Endothelial cell of umbilical vein (primary cell): ENCODE results near the gene CPSF4. TPM values are rescaled to one million over a fixed set of nuclear protein-coding genes. Genes with fewer than 3 reads are reported as not detected.

Experiments
- BruUV-seq: library from RNA; stranded (reverse); fragments of 400-500 nt; replicated peaks from 2 replicates; lab custom pipeline; 2021; lab: Mats Ljungman, UMichigan
- CTCF ChIA-PET: fragments of 300-600, 350-600 bp; sonication (Branson Sonifier 250); formaldehyde crosslinking; loops from one replicate; lab custom pipeline; 2021; ENCODE audit warnings: antibody characterized with exemption, inconsistent platforms; lab: Charles Lee
- POLR2A ChIA-PET: fragments of 300-600, 350-600 bp; sonication (Branson Sonifier 250); formaldehyde crosslinking; loops from one replicate; lab custom pipeline; 2021; ENCODE audit warnings: antibody characterized with exemption, inconsistent platforms; lab: Charles Lee
- DNase-seq: peaks from one replicate; pipeline ENCODE4 v3.0.0-alpha.2; 2011; ENCODE audit warnings: low read depth, low spot score
- FAIRE-seq: peaks from 2 replicates; lab custom pipeline; 2011; peaks lifted over from hg19 to GRCh38; lab: Jason Lieb, UNC
- H2AFZ ChIP-seq: 2 replicates; pipeline ENCODE4 v1.6.0; 2012; ENCODE audit warnings: low read depth, low read length, control low read depth, inconsistent platforms
- H3K27ac ChIP-seq: 2 replicates; pipeline ENCODE4 v1.5.1; 2011; ENCODE audit warnings: low read depth, mild to moderate bottlenecking, control low read depth, low read length, moderate library complexity; ENCODE audit not compliant: insufficient read depth
- H3K27me3 ChIP-seq, 2 experiments: 2 replicates each; pipeline versions ENCODE4 v1.6.0 to v1.6.1; 2011; ENCODE audit warnings: low read length in 2 of 2, mixed read lengths in 1 of 2; ENCODE audit not compliant: control insufficient read depth in 2 of 2, insufficient read depth in 2 of 2
- H3K36me3 ChIP-seq, 2 experiments: 2 replicates in 1 of 2; 3 replicates in 1 of 2; pipeline ENCODE4 v1.5.1; 2011; ENCODE audit warnings: low read length in 2 of 2, mild to moderate bottlenecking in 1 of 2, moderate library complexity in 1 of 2; ENCODE audit not compliant: control insufficient read depth in 2 of 2, insufficient read depth in 2 of 2; ENCODE audit errors: extremely low read depth in 1 of 2
- H3K4me1 ChIP-seq: 3 replicates; pipeline ENCODE4 v1.5.1; 2011; ENCODE audit warnings: mild to moderate bottlenecking, low read length; ENCODE audit not compliant: control insufficient read depth, insufficient read depth; ENCODE audit errors: extremely low read depth
- H3K4me2 ChIP-seq: 2 replicates; pipeline ENCODE4 v1.6.1; 2011; ENCODE audit warnings: low read length, control low read depth, mixed read lengths; ENCODE audit not compliant: insufficient read depth
- H3K4me3 ChIP-seq, 3 experiments: fragments of 200-600 bp in 1 of 3; sonication (generic), shearing (Covaris generic) in 1 of 3; replicated peaks in 1 of 3; 2 replicates each; pipeline ENCODE4 v1.5.1; 2011 to 2016; ENCODE audit warnings: control low read depth in 3 of 3, low read length in 3 of 3, mild to moderate bottlenecking in 2 of 3, inconsistent platforms in 1 of 3, low read depth in 1 of 3, moderate library complexity in 1 of 3; ENCODE audit not compliant: insufficient read depth in 1 of 3
- H3K79me2 ChIP-seq: 2 replicates; pipeline ENCODE4 v1.6.0; 2012; ENCODE audit warnings: low read length, inconsistent platforms; ENCODE audit not compliant: control insufficient read depth, insufficient read depth
- H3K9ac ChIP-seq: replicated peaks from 2 replicates; pipeline ENCODE3; 2011; ENCODE audit warnings: low read length, control low read depth; ENCODE audit not compliant: insufficient read depth; ENCODE audit errors: extremely low read depth
- H3K9me1 ChIP-seq: replicated peaks from 3 replicates; pipeline ENCODE4 v1.6.0; 2011; ENCODE audit warnings: mild to moderate bottlenecking, low read length; ENCODE audit not compliant: control insufficient read depth, insufficient read depth; ENCODE audit errors: extremely low read depth
- H3K9me3 ChIP-seq: replicated peaks from 2 replicates; pipeline ENCODE4 v1.5.1; 2012; ENCODE audit warnings: low read length, inconsistent platforms; ENCODE audit not compliant: control insufficient read depth, insufficient read depth
- H4K20me1 ChIP-seq: replicated peaks from 2 replicates; pipeline ENCODE3; 2011; ENCODE audit warnings: mild to moderate bottlenecking, low read length; ENCODE audit not compliant: control insufficient read depth, insufficient read depth; ENCODE audit errors: extremely low read depth
- CTCF ChIP-seq, 2 donors: IDR thresholded peaks; 1 replicate in 1 of 2; 2 replicates in 1 of 2; pipeline ENCODE4 v1.5.1; 2011; ENCODE audit warnings: low read length in 2 of 2, mild to moderate bottlenecking in 2 of 2, moderate library complexity in 2 of 2, control low read depth in 1 of 2, inconsistent platforms in 1 of 2, low read depth in 1 of 2; ENCODE audit not compliant: insufficient read depth in 1 of 2; ENCODE audit errors: extremely low read depth in 1 of 2
- EZH2 ChIP-seq: IDR thresholded peaks from 2 replicates; pipeline ENCODE4 v1.6.1; 2012; ENCODE audit warnings: borderline replicate concordance, low read depth, mild to moderate bottlenecking, moderate library complexity, low read length, inconsistent platforms; ENCODE audit not compliant: severe bottlenecking
- FOS ChIP-seq: IDR thresholded peaks from 2 replicates; pipeline ENCODE4 v1.6.1; 2011; ENCODE audit warnings: mild to moderate bottlenecking, low read length, moderate library complexity, borderline replicate concordance; ENCODE audit not compliant: insufficient read depth
- GATA2 ChIP-seq: IDR thresholded peaks from 2 replicates; pipeline ENCODE4 v1.7.0; 2011; ENCODE audit warnings: low read depth, mild to moderate bottlenecking, moderate library complexity, mixed read lengths, low read length; ENCODE audit not compliant: insufficient read length, insufficient read depth
- JUN ChIP-seq: IDR thresholded peaks from 2 replicates; pipeline ENCODE4 v1.6.1; 2011; ENCODE audit warnings: borderline replicate concordance, low read depth; ENCODE audit not compliant: insufficient read length, insufficient read depth
- MYC ChIP-seq: IDR thresholded peaks from one replicate; pipeline ENCODE4 v1.6.1; 2011; ENCODE audit warnings: mild to moderate bottlenecking, low read depth, low read length
- POLR2A ChIP-seq: IDR thresholded peaks from 2 replicates; pipeline ENCODE4 v1.6.1; 2012; ENCODE audit warnings: low read depth, mild to moderate bottlenecking, control low read depth, low read length
- POLR2AphosphoS5 ChIP-seq: IDR thresholded peaks from 2 replicates; pipeline ENCODE4 v1.6.1; 2012; ENCODE audit warnings: low read depth, mild to moderate bottlenecking, control low read depth, low read length, moderate library complexity; ENCODE audit not compliant: insufficient read depth
- dilution Hi-C: fragments of 300-500 bp; cut with MboI; formaldehyde crosslinking; loops from one replicate; pipeline ENCODE4 v1.15.0; 2019; ENCODE audit warnings: low sequenced_read_pairs; ENCODE audit not compliant: extremely low pct_ligation_motif_present
- intact Hi-C: fragments of 100-400 bp; cut with micrococcal nuclease; formaldehyde crosslinking; loops from one replicate; pipeline ENCODE4 v1.10.0; 2022
- polyA plus RNA-seq, 4 experiments: library from polyadenylated mRNA; depleted of rRNA in 3 of 4; stranded (reverse) in 3 of 4; unstranded in 1 of 4; fragments of >200 nt; gene quantifications; 2 replicates each; pipeline versions ENCODE4 v1.2.1 to v1.2.3, GENCODE V29; 2011 to 2012; ENCODE audit warnings: missing spikeins in 1 of 4
- total RNA-seq: library from RNA; stranded (reverse); gene quantifications from 2 replicates; pipeline ENCODE4 v1.2.3, GENCODE V29; 2021
- TF ChIP-seq, protein P1 (sequence below): IDR thresholded peaks from 2 replicates; pipeline ENCODE4 v1.6.1; 2011; ENCODE audit not compliant: insufficient read depth, insufficient read length

Gene CPSF4
- total and polyA plus RNA-seq, 2 donors (not counting 3 experiments of a cell fraction or from before 2014, with no cell fraction given), result 51.5 to 53.0 TPM

DNA sequence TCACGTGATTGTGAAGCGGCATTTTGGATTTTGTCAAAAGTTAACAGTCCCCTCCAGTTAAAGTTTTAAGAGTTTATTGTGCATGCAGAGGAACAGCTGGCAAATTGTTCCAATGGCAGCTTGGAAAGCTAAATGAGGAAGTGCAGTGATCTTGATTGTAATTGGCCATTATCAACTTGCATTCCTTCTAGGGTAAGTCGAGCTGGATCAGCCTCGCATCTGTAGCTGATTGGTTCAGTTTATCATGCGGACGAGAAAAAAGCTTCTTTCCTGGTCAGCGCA lies 34.5 kb downstream of the CPSF4 start:
- Histone ChIP-seq H3K27me3 (no peaks in the 10 kb centered on the region), H2AFZ (peak overlapping the region; percentile 88), H3K36me3 (no peaks in the 10 kb centered on the region), H3K4me1 (peaks cover 5% of the 10 kb centered on the region), H4K20me1 (no peaks in the 10 kb centered on the region), H3K4me2 (peak overlapping the region; percentile 95), H3K27ac (peak overlapping the region; percentile 19), H3K79me2 (peaks cover 45% of the 10 kb centered on the region), H3K9me1 (no peaks in the 10 kb centered on the region), H3K9me3 (no peaks in the 10 kb centered on the region), H3K4me3 (peak overlapping the region; percentile 79 to 93 (median 87)), H3K9ac (peak overlapping the region; percentile 80)
- BruUV-seq, result no TSS peak
- no peak for TF ChIP-seq CTCF (IDR thresholded peaks at IDR 0.05; ENCODE audit: extremely low read depth in 1 of 2, insufficient read depth in 1 of 2, low read depth in 1 of 2, low read length in 2 of 2)
- no peak for TF ChIP-seq JUN
- no peak for TF ChIP-seq POLR2AphosphoS5
- no peak for TF ChIP-seq POLR2A
- TF ChIP-seq, protein P1, sequence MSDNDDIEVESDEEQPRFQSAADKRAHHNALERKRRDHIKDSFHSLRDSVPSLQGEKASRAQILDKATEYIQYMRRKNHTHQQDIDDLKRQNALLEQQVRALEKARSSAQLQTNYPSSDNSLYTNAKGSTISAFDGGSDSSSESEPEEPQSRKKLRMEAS, result no peak
- TF ChIP-seq GATA2, result no peak
- TF ChIP-seq MYC, result no peak
- no peak for TF ChIP-seq FOS
- no peak for TF ChIP-seq EZH2
- CTCF ChIA-PET, result interaction anchor here (1.0 to 1.5 kb wide), 5 partner anchors 16 to 108 kb away, joined by 3 to 5 read pairs (median 4); partner anchors contain the start of genes ZKSCAN5 and ZNF394
- dilution Hi-C loops (no loop called here), intact Hi-C loops (loop anchor here (2.0 kb wide), 1 partner anchor 144 kb away; the partner anchor contains the start of gene ZSCAN25)
- POLR2A ChIA-PET, result interaction anchor here (0.9 kb wide), 1 partner anchor 26 kb away, joined by 8 read pairs; the partner anchor contains the start of gene ZNF394
- FAIRE-seq, result no peak
- peak; percentile 78 for DNase-seq
